WERI-Rb-1 (cell line): ENCODE results near the gene VAX1.

Source experiments
- DNase-seq: peaks from one replicate; pipeline ENCODE4 v3.0.0-alpha.2; 2020
- H3K27ac ChIP-seq: fragments of 250-450 bp; sonication (Bioruptor Pico); 2 replicates; pipeline ENCODE4 v1.5.1; 2020; ENCODE audit warnings: mild to moderate bottlenecking, moderate library complexity
- H3K27me3 ChIP-seq: fragments of 250-450 bp; sonication (Bioruptor Pico); 2 replicates; pipeline ENCODE4 v1.5.1; 2021; ENCODE audit warnings: mild to moderate bottlenecking, low read depth, moderate library complexity; ENCODE audit not compliant: insufficient read depth, severe bottlenecking
- H3K36me3 ChIP-seq: fragments of 250-450 bp; sonication (Bioruptor Pico); 2 replicates; pipeline ENCODE4 v1.5.1; 2020; ENCODE audit warnings: mild to moderate bottlenecking, moderate library complexity
- H3K4me3 ChIP-seq: 2 replicates; pipeline ENCODE4 v1.5.1; 2011; ENCODE audit warnings: low read depth, mild to moderate bottlenecking, control low read depth, low read length
- H3K9me3 ChIP-seq: fragments of 250-450 bp; sonication (Bioruptor Pico); 2 replicates; pipeline ENCODE4 v1.5.1; 2021; ENCODE audit warnings: mild to moderate bottlenecking, moderate library complexity; ENCODE audit not compliant: severe bottlenecking
- TF ChIP-seq, protein P1 (sequence below): IDR thresholded peaks from 2 replicates; pipeline ENCODE4 v1.5.1; 2011; ENCODE audit warnings: low read depth, mild to moderate bottlenecking, control low read depth, inconsistent platforms, low read length

Gene VAX1

DNA sequence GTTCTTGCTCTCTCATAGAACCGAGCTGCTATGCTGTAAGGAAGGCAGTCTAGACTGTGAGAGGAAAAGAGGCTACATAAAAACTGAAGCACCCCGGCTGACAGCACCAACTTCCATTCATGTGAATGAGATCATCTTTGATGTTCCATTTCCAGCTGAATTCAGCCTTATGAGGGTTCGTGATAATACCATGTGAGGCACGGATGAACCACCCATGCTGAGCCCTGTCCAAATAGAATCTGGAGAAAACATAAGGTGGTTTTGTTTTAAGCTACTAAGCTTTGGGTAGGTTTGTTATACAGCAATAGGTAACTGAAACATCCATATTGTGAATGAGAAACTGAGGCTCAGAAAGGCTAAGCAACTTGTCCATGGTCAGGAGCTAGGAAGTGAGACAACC, 6.9 kb upstream of the VAX1 start:
- Histone ChIP-seq H3K4me3 (no peak overlapping the region), H3K9me3 (peaks cover 13% of the 10 kb centered on the region), H3K27me3 (no peaks in the 10 kb centered on the region), H3K36me3 (no peaks in the 10 kb centered on the region), H3K27ac (no peak overlapping the region)
- DNase-seq = no peak
- TF ChIP-seq, protein P1, sequence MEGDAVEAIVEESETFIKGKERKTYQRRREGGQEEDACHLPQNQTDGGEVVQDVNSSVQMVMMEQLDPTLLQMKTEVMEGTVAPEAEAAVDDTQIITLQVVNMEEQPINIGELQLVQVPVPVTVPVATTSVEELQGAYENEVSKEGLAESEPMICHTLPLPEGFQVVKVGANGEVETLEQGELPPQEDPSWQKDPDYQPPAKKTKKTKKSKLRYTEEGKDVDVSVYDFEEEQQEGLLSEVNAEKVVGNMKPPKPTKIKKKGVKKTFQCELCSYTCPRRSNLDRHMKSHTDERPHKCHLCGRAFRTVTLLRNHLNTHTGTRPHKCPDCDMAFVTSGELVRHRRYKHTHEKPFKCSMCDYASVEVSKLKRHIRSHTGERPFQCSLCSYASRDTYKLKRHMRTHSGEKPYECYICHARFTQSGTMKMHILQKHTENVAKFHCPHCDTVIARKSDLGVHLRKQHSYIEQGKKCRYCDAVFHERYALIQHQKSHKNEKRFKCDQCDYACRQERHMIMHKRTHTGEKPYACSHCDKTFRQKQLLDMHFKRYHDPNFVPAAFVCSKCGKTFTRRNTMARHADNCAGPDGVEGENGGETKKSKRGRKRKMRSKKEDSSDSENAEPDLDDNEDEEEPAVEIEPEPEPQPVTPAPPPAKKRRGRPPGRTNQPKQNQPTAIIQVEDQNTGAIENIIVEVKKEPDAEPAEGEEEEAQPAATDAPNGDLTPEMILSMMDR = no peak

DNA sequence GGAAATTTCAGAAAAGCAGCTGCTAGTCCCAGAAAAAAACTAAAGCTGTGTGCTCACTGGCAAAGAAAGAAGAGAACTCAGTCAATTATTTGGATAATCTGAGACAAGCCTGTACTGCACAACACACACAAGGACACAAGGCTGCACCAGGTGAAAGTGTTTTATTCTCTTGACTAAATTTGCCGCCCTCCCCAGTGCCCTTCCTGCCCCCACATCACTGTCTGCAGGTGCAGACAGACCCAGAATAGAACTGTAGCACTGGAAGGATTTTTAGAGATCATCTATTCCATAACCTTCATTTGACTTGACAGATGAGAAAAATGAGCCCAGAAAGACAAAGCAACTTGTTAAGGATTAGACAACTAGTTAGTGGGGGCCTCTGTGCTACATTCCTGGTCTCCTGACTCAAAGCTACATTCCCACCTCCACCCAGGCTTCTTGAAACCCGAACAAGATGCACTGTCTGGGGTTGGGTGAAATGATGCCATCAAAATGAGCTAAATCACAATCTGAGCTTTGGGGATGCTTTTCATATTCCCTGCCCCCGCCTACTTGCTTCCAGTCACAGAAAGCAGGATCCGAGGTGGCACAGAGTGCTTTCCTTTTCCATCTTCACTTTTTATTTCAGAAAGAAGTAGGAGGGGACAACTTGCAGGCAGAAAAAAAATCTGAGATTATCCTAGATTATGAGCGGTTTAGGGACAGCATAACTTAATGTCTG, 5.2 kb upstream of the VAX1 start:
- no peaks in the 10 kb centered on the region for H3K36me3 ChIP-seq
- no peak overlapping the region for H3K27ac ChIP-seq
- no peak overlapping the region for H3K4me3 ChIP-seq
- TF ChIP-seq, protein P1 = no peak
- no peak for DNase-seq
- H3K27me3 ChIP-seq = peaks cover 3% of the 10 kb centered on the region
- H3K9me3 ChIP-seq = peaks cover 13% of the 10 kb centered on the region

- Histone ChIP-seq H3K27me3 (peaks cover 3% of the 10 kb centered on the region), H3K36me3 (no peaks in the 10 kb centered on the region; the same call in 1 of the 2 replicates), H3K9me3 (peaks cover 13% of the 10 kb centered on the region), H3K27ac (no peak overlapping the region), H3K4me3 (no peak overlapping the region)
- TF ChIP-seq, protein P1 = no peak
- no peak for DNase-seq
Measured at GRCh38 chr10:117140525-117140902, 2.4 kb upstream of the VAX1 start.

- Histone ChIP-seq H3K27me3 (peaks cover 3% of the 10 kb centered on the region), H3K27ac (no peak overlapping the region), H3K36me3 (peaks cover 4% of the 10 kb centered on the region), H3K9me3 (peaks cover 7% of the 10 kb centered on the region), H3K4me3 (no peak overlapping the region; the same call in 1 of the 2 replicates)
- DNase-seq = no peak
- TF ChIP-seq, protein P1 = no peak
Measured at GRCh38 chr10:117139581-117140524, 1.8 kb upstream of the VAX1 start.

GRCh38 chr10:117138838-117139580, 939 bp upstream of the VAX1 start:
- TF ChIP-seq, protein P1 = no peak
- Histone ChIP-seq H3K27ac (peak overlapping the region; percentile 74), H3K9me3 (peaks cover 4% of the 10 kb centered on the region), H3K4me3 (peak overlapping the region; percentile 81), H3K36me3 (peaks cover 4% of the 10 kb centered on the region), H3K27me3 (peaks cover 3% of the 10 kb centered on the region)
- peak; percentile 25 for DNase-seq
